DOHH2 (cell line): Measurements from ENCODE around the gene CDNF.

Experiments
- CTCF ChIP-seq: fragments of 200-600 bp; sonication (generic); IDR thresholded peaks from one replicate; pipeline ENCODE4 v1.5.1; 2014; ENCODE audit warnings: antibody characterized with exemption, mild to moderate bottlenecking, low read depth, low read length; ENCODE audit not compliant: poor library complexity, severe bottlenecking
- EZH2phosphoT487 ChIP-seq: fragments of 200-600 bp; sonication (generic); IDR thresholded peaks from 2 replicates; pipeline ENCODE4 v1.6.1; 2017; ENCODE audit warnings: borderline replicate concordance, mild to moderate bottlenecking, antibody characterized with exemption, low read length, moderate library complexity, mixed read lengths

GRCh38 chr10:14806318-14806717 is 31.5 kb downstream of the CDNF start:
- TF ChIP-seq CTCF, result no peak
- no peak for TF ChIP-seq EZH2phosphoT487
